Stimulated activated CD8-positive, alpha-beta memory T cell treated with anti-CD3 and anti-CD28 coated beads, Interleukin-4, amount 100 ng/mL, for 1 hour (primary cell): ENCODE results near the gene METTL4.
"Not testable (repeated sequence)": the region's sequence is repeated elsewhere in the genome, so short reads cannot be mapped to it uniquely, and the experiment has no call there.

ENCODE experiments used
- DNase-seq, 2 donors: peaks; one replicate each; pipeline ENCODE4 v3.0.0-alpha.2; 2020; ENCODE audit warnings: low read depth in 2 of 2, low spot score in 1 of 2

The METTL4 gene

DNA sequence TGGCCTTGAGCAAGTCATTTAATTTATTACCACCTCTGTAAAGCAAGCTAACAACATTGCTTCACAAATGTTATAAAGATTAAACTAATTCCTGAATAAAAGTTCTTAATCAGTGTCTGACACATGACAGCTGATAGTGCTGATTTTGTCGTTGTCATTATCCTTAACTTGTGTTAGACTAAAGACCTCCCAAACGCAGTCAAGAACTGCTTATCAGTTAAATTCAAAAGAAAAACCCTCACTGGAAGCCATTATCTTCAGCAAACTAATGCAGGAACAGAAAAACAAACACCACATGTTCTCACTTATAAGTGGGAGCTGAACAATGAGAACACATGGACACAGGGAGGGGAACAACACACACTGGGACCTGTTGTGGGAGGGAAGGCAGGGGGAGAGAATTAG is 46.5 kb downstream of the METTL4 start:
- not testable (repeated sequence) for DNase-seq

DNA sequence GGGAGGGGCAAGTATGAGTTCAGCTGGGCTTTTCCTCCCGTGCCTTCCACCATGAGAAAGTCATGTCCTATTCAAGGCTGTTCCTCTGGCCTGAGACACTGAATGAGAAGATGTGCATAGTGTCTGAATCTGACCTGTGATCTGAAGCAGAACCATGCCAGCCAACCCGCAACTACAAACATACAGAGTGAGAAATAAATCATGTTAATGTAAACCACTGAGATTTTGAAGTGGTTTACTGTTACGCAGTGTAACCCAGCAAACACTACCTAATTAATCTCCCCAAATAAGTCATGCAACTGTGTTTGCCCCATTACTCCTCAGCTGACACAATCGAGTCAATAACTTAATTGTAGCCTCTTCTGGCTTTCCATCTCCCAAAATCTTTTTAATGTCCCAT is 49.2 kb downstream of the METTL4 start:
- DNase-seq = no peak

DNA sequence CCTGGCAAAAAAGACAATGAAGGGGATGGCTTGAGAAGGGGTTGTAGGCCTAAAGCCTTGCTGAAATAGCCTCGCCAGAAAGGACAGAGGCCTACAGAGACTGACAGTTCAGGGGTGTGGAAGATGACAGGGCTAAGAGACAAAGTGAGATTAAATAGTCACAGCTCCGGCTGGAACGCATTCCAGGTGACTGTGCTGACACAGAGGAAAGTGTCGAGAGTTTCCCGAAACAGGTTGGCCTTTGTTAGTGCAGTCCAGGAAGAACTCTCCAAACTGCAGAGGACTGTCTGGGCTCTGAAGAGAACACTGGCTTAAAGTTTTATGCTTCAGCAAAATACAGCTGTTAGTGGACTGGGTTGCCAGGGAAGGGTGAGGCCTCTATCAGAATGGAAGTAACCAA is 52.8 kb downstream of the METTL4 start:
- DNase-seq = no peak

DNA sequence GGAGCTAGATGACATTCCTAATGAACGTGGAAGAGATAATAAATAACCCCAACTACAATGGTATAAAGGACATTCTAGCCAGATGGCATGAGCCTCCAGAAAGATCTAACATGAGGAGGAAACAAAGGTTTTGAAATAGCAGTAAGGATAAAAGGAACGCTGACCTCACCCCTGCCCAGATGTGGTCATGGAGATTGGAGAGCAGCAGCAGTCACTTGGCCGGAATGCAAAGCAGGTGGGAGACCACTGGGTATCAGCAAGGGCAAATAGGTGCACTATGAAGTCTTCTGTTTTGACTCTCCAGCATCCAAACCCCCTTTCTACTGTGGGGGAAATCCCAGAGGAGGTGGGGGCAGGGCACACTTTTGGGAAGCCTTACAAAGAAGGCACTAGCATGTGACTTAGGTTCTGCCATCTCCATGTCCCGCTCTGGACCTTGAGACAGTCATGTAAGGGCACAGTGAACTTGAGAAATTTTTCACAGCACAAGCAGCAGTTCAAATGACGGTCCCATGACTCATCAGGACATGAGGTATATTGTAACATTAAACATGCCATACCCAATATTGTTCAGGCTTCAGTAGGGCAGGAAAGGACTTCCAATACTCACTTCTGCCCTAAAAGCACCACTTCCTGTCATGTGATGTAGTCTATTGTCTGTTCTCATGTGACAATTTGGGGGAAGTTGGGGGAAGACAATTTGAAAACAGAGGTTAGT is 55.2 kb downstream of the METTL4 start:
- no peak for DNase-seq

DNA sequence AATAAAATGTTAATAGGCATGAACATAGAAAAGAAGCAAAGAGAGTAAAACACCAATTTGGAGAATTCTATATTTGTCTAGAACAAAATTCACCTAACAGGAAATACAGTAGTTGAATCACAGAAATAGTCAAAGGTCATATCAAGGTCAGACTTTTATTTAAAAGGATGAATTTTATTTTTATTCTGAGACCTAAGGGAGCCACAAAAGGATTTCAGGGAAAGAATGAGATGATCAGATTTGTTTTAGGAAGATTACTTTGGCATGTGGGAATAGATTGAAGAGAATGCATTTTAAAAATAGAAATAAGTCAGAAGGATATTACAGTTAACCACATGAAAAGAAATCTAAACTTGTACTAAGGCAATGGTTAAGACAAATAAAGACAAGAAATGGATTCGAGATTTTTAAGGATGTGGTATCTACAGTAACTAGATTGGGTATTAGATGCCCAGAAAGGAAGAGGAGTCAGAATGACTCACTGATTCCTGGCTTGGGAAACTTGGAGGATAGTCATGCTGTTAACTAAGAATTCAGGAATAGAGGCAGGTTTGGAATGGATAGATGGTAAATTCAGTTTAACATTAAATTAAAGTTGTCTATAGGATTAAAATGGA is 56.0 kb downstream of the METTL4 start:
- no peak for DNase-seq

DNA sequence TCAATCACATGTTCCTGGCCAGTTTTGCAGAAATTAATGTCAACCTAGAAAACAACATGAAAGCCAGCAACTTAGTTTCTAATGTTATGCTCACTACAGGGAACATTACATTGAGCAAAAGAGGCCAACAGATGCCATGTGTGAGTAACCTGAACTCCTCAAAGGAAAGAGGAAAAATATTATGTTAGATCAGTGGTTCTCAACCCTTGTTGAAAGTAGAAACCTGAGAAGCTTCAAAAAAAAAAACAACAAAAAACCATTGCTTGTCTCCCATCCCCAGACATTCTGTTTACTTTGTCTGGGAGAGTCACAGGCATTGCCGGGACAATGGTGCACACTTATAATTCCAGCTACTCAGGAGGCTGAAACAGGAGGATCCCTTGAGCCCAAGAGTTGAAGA is 57.7 kb downstream of the METTL4 start:
- no peak for DNase-seq

DNA sequence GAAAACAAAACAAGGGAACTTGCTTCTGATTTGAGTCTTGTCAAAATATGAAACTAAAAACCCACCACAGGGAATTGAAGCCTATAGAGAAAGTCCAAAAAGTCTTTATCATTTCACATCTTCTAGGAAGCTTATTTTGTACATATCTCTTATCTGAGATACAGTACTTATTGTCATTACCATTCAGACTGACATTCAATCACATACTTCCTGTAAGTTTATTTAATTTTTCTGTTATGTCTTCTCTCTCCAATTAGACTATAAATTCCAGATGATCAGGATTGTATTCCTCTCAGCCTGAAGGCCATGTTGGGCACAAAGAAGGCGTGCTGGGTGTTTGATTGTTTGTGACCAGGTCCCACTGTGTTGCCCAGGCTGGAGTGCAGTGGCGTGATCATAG is 59.2 kb downstream of the METTL4 start:
- no peak for DNase-seq

DNA sequence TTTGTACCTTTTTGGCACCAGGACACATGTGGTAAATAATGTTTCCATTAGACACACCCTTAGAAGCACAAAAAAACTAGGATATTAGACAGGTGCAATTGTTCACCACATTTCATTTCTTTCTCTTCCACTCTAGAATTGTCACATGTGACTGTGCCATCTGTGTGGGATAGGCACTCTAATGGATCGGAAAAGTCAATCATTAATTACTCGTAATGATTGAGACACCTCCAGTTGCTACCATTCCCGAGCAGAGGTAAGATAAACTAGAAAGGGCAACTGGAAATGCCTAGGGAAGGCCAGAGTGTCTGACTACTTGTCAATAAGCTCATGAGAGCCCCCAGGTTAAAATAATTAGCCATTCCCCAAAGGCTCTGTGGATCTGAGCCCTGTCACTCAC is 59.9 kb downstream of the METTL4 start:
- DNase-seq = no peak

DNA sequence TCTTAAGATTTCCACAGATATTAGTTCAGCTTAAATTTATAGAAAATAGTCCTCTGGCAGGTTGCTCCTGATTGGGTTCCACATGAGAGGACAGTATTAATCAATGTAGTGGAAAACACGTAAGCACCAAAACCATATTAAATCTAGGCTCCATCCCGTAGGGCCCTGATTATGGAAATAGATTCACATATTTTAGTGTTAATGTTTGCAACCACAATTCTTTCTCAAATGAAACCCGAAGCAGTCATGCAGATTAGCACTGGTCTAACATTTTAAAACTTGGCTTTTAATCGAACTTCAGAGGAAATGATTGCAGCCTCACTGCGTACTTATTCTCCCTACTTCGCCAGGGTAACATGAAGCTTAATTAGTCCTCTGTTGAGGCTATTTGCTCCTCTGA is 60.9 kb downstream of the METTL4 start:
- DNase-seq = no peak

DNA sequence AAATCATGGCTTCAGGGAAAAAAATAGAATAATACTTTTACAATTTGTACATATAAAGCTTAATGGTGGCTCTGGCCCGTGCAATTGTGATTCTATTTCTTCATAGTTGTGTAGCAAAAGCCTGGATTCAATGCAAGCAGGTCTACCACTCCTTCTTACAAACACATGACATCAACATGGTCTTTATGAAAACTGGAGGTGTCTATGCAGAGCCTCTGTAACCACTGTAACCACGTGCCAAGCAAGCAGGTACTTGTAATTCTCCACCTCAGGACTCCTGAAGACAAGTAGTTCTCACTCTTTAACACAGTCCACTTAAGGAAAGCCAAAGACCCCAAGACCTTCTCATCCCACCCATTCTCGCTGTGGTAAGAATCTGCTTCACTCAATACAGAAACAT is 62.6 kb downstream of the METTL4 start:
- DNase-seq = no peak

DNA sequence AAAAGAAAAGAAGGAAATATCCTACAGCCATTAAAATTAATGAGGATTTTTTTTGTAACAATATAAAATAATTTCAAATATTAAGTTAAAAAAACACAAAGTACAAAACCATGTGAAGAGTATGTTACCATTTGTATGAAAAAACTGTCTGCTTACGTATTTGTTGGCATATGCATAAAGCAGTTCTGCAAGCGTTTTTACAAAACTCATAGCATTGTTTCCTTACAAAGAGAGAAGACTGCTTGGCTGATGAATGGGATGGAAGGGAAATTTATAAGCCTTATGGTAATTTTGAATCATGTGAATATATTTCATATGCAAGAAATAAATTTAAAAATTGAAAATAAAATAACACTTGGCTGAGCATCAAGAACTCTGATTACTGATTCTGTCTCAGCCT is 63.1 kb downstream of the METTL4 start:
- no peak for DNase-seq

DNA sequence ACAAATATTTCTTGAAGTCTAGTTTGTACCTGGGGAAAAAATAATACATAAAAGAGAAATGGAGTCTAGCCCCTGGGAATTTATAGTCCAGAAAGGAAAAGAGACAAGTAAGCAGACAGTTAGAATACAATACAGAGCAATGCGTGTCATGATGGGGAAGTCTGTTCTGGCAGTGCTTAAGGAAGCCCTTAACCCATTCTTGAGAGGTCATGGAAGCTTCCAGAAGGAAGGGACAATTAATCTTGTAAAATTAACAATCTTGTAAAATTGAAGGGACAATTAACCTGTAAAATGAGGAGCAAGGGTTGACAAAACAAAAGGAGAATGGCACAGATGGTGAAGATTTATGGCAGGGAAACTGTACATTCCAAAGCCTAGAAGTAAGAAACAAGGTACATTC is 66.7 kb downstream of the METTL4 start:
- DNase-seq = no peak

DNA sequence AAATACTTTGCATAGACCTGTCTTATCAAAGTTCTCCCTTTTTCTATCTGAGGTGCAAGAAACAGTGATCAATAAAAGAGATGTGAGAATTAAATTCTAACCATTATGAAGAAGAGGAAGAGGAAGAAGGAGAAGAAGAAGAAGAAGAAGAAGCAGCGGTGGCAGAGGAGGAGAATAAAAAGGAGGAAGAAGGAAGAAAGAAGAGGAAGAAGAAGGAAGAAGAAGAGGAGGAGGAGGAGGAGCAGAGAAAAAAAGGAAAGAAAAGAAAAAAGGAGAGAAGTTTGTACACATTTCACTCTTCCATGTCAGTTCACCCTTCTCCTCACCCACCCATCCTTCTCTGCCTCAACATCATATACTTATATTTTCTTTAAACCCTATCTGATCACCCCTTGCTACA is 68.4 kb downstream of the METTL4 start:
- no peak for DNase-seq

DNA sequence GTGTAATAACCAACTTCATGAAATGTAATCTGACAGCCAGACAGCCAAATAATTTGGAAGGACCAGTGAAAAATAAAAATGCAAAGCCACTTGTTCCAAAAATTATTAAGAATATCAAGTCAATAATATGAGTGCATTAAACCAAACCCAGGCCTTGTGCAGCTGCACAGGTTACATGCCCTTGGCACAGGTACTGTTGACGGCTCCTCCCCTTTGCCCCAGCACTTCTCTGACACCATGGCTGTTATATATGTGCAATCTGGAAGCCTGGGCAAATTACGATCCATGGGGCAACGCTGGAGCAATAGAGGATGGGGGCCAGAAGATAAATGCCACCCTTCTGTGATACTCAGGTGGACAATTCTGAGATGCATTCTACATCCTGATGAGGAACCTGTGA is 68.9 kb downstream of the METTL4 start:
- DNase-seq = no peak

DNA sequence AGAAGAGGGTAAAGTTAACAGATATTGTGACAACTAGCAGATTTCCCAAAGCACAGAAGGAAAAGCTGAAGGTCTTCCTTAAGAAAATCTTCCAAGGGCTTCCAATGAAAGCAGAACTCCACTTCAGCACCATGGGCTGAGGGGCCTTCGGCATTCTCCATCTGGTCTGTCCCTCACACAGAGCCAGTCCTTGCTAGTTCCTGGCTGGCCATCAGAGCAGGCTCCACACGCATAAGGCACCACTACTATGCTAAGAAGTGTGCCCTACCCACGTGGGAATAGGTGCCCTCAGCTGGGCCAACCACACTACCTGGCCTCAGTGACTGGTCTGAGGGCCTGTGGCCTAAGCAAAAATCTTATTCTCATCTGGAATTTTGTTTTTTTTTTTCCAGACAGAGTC is 73.5 kb downstream of the METTL4 start:
- no peak for DNase-seq

DNA sequence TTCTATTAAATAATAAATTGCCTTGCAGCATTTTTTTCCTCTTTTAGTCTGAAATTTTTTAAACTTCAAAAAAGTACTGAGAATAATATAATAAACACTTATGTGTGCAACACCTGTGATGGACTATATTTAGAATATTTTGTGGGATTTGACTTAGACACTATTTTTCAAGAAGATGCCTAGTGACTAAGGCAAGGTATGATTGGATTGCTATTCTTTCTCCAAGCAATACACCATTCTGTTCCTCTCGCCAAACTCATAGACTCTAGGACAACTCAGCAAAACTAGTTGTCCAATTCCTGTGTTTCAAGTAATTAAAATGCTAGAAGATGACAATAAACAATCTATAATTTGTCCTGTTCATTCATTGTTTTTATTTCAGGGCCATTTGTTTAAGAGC is 75.9 kb downstream of the METTL4 start:
- no peak for DNase-seq

DNA sequence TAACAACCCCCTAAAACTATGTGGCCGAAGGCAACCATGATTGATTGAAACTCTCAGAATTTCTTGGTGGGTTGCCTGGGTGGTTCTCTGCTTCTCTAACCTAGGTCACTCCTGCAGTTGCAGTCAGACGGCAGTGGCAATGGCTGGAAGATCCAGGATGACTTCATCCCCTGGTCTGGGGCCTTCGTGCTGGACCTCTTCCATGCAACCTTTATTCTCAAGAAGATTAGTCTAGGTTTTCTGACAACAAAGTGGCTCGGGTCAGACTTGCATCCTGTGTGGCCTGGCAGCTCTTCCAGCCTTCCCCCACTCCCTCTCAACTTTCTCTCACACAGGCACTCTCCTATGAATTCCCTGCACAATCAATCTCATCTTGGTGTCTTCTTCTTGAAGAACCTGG is 76.4 kb downstream of the METTL4 start:
- DNase-seq = no peak
